ENCODE measurements around the gene FRMD8. TPM values are rescaled to one million over a fixed set of nuclear protein-coding genes. Genes with fewer than 3 reads are reported as not detected.

The FRMD8 gene
- total RNA-seq, 1 experiment from 2014 or later, result 40.2 TPM

DNA sequence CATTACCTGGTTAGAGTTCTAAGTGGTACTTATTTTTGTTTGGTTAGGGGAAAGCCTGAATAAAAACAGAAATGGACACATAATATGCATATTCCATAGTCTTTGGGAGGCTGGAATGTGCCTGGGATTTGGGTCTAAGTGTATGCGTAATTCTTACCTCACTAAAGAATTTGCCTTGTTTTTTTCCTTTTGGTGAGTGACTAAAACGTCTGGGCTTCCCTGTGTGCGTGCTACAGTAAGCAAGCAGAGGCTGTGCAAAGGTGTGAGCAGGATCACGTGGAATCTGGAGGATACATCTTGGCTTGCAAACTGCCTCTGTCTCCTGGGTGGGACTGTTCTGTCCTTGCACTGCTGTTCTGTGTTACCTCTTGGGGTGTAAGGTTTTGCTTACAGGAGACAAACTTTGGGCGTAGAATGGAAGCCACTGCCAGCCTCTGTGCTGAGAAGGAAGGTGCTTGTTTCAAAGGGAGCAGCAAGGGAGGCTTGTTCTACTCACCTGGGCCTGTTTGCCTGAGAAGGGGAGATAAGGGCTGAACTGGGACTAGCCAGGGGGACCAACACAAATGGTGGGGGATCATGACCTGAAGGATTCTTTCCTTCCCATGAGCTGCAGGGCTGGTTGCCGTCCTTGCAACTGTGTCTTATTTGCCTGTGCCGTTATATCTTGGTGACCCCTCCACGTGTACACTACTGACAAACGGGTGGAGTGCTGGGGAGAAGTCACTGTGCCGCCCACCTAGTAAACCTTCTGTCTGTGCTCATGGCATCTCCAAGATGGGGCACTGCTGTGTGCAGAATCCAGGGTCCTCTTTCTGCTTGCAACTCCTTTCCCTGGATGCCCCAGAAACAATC lies 40.6 kb downstream of the FRMD8 start:
- TF ChIP-seq, protein P1, sequence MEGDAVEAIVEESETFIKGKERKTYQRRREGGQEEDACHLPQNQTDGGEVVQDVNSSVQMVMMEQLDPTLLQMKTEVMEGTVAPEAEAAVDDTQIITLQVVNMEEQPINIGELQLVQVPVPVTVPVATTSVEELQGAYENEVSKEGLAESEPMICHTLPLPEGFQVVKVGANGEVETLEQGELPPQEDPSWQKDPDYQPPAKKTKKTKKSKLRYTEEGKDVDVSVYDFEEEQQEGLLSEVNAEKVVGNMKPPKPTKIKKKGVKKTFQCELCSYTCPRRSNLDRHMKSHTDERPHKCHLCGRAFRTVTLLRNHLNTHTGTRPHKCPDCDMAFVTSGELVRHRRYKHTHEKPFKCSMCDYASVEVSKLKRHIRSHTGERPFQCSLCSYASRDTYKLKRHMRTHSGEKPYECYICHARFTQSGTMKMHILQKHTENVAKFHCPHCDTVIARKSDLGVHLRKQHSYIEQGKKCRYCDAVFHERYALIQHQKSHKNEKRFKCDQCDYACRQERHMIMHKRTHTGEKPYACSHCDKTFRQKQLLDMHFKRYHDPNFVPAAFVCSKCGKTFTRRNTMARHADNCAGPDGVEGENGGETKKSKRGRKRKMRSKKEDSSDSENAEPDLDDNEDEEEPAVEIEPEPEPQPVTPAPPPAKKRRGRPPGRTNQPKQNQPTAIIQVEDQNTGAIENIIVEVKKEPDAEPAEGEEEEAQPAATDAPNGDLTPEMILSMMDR (IDR thresholded peaks at IDR 0.05; ENCODE audit: unreplicated experiment), result no peak
- Mint-ChIP-seq H3K9me3 (ENCODE audit: low read depth, unreplicated experiment) (no peaks in the 10 kb centered on the region), H3K27ac (ENCODE audit: unreplicated experiment) (peak overlapping the region; percentile 99), H3K27me3 (ENCODE audit: unreplicated experiment) (peaks cover 15% of the 10 kb centered on the region), H3K4me1 (ENCODE audit: low read depth, unreplicated experiment) (peaks cover 63% of the 10 kb centered on the region), H3K36me3 (ENCODE audit: insufficient read depth, unreplicated experiment) (peaks cover 99% of the 10 kb centered on the region), H3K4me3 (ENCODE audit: low read depth, unreplicated experiment) (peak overlapping the region; percentile 90)
- no TSS peak for BruUV-seq (replicated peaks)
- no peak for DNase-seq
- CTCF ChIA-PET, result no interaction called here
- intact Hi-C loops (cut with micrococcal nuclease; ENCODE audit: unreplicated experiment), result no loop called here

DNA sequence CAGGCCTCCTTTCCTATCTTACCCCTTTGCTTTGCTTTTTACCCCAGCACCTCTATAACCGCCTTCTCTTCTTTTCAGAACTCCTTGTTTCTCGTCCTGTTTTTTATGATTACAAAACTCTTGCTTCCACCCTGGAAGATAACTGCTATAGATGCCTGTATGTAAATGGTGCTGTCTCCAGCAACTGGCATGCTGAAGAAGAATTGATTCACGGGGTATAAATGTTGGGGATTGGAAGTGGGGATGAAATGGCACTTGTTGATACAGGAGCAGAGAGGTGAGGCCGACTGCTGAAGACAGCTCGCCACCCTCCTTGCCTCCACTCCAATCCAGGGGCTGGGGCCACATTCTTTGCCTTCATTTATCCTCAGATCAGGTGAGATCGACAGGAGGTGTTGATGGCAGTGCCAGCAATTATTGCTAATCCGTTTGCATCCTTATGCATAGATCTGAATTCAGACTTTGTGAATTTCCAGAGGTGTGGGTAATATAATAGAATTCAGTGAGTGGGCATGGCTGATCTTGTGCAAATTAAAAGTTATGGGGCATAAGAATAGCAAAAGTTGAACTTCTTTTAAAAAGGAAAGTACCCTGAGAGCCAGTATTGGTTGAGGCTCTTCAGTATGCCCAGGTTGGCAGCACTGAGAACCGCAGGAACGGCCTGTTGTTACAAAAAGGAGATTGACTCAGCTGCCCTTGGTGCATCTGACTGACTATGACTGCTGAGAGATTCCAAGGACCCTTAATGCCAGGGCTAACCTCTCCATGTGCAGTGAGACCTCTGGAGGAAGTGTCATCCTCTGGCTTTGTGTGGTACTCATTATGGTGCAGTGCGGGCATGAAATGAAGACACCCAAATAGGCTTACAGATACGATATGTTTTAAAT lies 41.5 kb downstream of the FRMD8 start:
- Mint-ChIP-seq H3K4me3 (ENCODE audit: low read depth, unreplicated experiment) (peak overlapping the region; percentile 90), H3K9me3 (ENCODE audit: low read depth, unreplicated experiment) (no peaks in the 10 kb centered on the region), H3K4me1 (ENCODE audit: low read depth, unreplicated experiment) (peaks cover 64% of the 10 kb centered on the region), H3K27ac (ENCODE audit: unreplicated experiment) (peak overlapping the region; percentile 99), H3K27me3 (ENCODE audit: unreplicated experiment) (peaks cover 6% of the 10 kb centered on the region), H3K36me3 (ENCODE audit: insufficient read depth, unreplicated experiment) (peaks cover 99% of the 10 kb centered on the region)
- CTCF ChIA-PET, result interaction anchor here (1.2 to 1.5 kb wide), 2 partner anchors 11 to 74 kb away, joined by 3 to 6 read pairs; no protein-coding TSS in a partner anchor
- TF ChIP-seq, protein P1 (IDR thresholded peaks at IDR 0.05; ENCODE audit: unreplicated experiment), result no peak
- intact Hi-C loops (cut with micrococcal nuclease; ENCODE audit: unreplicated experiment), result loop anchor here (2.0 kb wide), 1 partner anchor 77 kb away; no protein-coding TSS in a partner anchor
- DNase-seq, result no peak
- no TSS peak for BruUV-seq (replicated peaks)

DNA sequence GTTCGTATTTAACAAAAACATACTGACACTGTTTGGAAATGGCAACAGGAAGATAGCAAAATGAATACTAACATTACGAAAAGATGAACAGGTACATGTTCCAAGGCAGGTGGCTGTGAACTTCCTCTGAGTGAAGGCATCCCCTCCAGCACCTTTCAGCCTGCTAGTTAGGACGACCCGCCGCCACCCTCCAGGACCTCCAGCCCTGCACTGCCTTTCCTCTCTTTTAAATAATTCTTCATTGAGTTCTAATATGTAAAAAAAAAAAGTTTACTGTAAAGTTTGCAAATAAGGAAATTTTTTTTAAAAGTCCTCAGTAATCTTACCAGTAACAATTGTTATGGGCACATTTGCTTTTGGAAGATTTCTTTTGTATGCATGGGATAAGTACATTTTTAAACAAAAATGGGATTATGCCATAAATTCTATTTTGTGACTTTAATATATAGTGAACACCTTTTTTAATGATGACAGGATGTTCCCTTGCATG lies 42.2 kb downstream of the FRMD8 start:
- Mint-ChIP-seq H3K36me3 (ENCODE audit: insufficient read depth, unreplicated experiment) (peaks cover 99% of the 10 kb centered on the region), H3K9me3 (ENCODE audit: low read depth, unreplicated experiment) (no peaks in the 10 kb centered on the region), H3K27ac (ENCODE audit: unreplicated experiment) (peak overlapping the region; percentile 99), H3K4me1 (ENCODE audit: low read depth, unreplicated experiment) (peaks cover 62% of the 10 kb centered on the region), H3K27me3 (ENCODE audit: unreplicated experiment) (no peaks in the 10 kb centered on the region), H3K4me3 (ENCODE audit: low read depth, unreplicated experiment) (peak overlapping the region; percentile 90)
- TF ChIP-seq, protein P1 (IDR thresholded peaks at IDR 0.05; ENCODE audit: unreplicated experiment), result no peak
- BruUV-seq (replicated peaks), result no TSS peak
- intact Hi-C loops (cut with micrococcal nuclease; ENCODE audit: unreplicated experiment), result loop anchor here (2.0 kb wide), 1 partner anchor 76 kb away; no protein-coding TSS in a partner anchor
- DNase-seq, result no peak
- CTCF ChIA-PET, result interaction anchor here (1.2 to 1.5 kb wide), 2 partner anchors 12 to 74 kb away, joined by 3 to 6 read pairs; no protein-coding TSS in a partner anchor

DNA sequence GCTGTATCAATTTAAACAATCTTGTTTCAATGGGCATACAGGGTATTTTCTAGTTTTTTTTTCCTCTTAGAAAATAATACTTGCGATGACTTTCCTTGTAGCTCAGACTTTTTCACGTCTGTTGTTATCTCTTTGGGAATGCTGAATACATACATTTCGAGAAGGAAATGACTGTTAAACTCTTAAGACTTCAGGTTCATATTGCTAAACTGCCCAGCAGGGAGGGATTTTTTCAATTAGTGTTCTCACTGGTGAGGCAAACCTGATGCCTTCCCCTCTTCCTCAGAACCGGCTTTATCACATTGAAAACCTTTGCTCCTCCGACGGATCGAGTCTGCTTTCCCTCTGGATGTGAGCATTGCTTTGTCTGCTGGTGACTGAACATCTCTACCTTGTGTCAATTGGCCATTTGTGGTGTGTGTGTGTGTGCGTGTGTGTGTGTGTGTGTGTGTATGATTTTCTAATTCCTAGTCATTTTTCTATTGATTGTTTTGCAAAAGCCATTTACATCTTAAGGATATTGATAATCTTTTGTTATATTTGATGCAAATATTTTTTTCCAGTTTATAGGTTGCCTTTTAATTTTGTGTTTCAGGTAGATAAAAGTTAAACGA lies 42.7 kb downstream of the FRMD8 start:
- H3K9me3 Mint-ChIP-seq (ENCODE audit: low read depth, unreplicated experiment), result no peaks in the 10 kb centered on the region
- peaks cover 97% of the 10 kb centered on the region for H3K36me3 Mint-ChIP-seq (ENCODE audit: insufficient read depth, unreplicated experiment)
- no peaks in the 10 kb centered on the region for H3K27me3 Mint-ChIP-seq (ENCODE audit: unreplicated experiment)
- intact Hi-C loops (cut with micrococcal nuclease; ENCODE audit: unreplicated experiment), result loop anchor here (2.0 kb wide), 1 partner anchor 76 kb away; no protein-coding TSS in a partner anchor
- no peak for DNase-seq
- peak overlapping the region; percentile 90 for H3K4me3 Mint-ChIP-seq (ENCODE audit: low read depth, unreplicated experiment)
- TF ChIP-seq, protein P1 (IDR thresholded peaks at IDR 0.05; ENCODE audit: unreplicated experiment), result no peak
- no TSS peak for BruUV-seq (replicated peaks)
- CTCF ChIA-PET, result interaction anchor here (1.2 to 1.5 kb wide), 2 partner anchors 13 to 73 kb away, joined by 3 to 6 read pairs; no protein-coding TSS in a partner anchor
- peaks cover 62% of the 10 kb centered on the region for H3K4me1 Mint-ChIP-seq (ENCODE audit: low read depth, unreplicated experiment)
- H3K27ac Mint-ChIP-seq (ENCODE audit: unreplicated experiment), result peak overlapping the region; percentile 99

Data from Calu3 (cell line).